KMS-11 (cell line): ENCODE measurements around the gene MROH2A.

Experiments
- H2AFZ ChIP-seq: fragments of 200-600 bp; sonication (generic); 2 replicates; pipeline ENCODE4 v1.6.1; 2016; ENCODE audit warnings: antibody characterized with exemption, mixed run types, low read depth
- H3K27ac ChIP-seq: fragments of 200-600 bp; sonication (generic); 2 replicates; pipeline ENCODE4 v1.6.1; 2016; ENCODE audit warnings: mild to moderate bottlenecking, mixed run types
- H3K27me3 ChIP-seq: fragments of 200-600 bp; sonication (generic); 2 replicates; pipeline ENCODE4 v1.6.1; 2017; ENCODE audit warnings: mild to moderate bottlenecking, low read depth, mixed run types, moderate library complexity; ENCODE audit not compliant: insufficient read depth
- H3K36me3 ChIP-seq: fragments of 200-600 bp; sonication (generic); 2 replicates; pipeline ENCODE4 v1.6.1; 2017; ENCODE audit warnings: mild to moderate bottlenecking, mixed run types; ENCODE audit not compliant: insufficient read depth
- H3K4me1 ChIP-seq: fragments of 200-600 bp; sonication (generic); 2 replicates; pipeline ENCODE4 v1.6.1; 2016; ENCODE audit warnings: mild to moderate bottlenecking, low read depth, mixed run types; ENCODE audit not compliant: poor library complexity, severe bottlenecking
- H3K4me2 ChIP-seq: fragments of 200-600 bp; sonication (generic); 2 replicates; pipeline ENCODE4 v1.7.0; 2016; ENCODE audit warnings: mild to moderate bottlenecking, mixed run types
- H3K4me3 ChIP-seq: fragments of 200-600 bp; sonication (generic); IDR thresholded peaks from 2 replicates; pipeline ENCODE4 v1.6.1; 2017; ENCODE audit warnings: low read depth, low read length, mixed read lengths; ENCODE audit not compliant: insufficient read depth
- H3K79me2 ChIP-seq: fragments of 200-600 bp; sonication (generic); 2 replicates; pipeline ENCODE4 v1.6.1; 2016; ENCODE audit warnings: low read depth, mixed run types; ENCODE audit not compliant: insufficient read depth
- H3K9ac ChIP-seq: fragments of 200-600 bp; sonication (generic); 2 replicates; pipeline ENCODE4 v1.6.1; 2016; ENCODE audit warnings: mild to moderate bottlenecking, mixed run types
- H4K20me1 ChIP-seq: fragments of 200-600 bp; sonication (generic); 2 replicates; pipeline ENCODE4 v1.6.1; 2016; ENCODE audit warnings: mild to moderate bottlenecking, mixed run types; ENCODE audit not compliant: insufficient read depth
- TF ChIP-seq, protein P1 (sequence below): fragments of 200-600 bp; sonication (generic); conservative IDR thresholded peaks from 2 replicates; pipeline ENCODE4 v1.6.1; 2017; ENCODE audit warnings: low read depth, mild to moderate bottlenecking, antibody characterized with exemption, low read length, moderate library complexity, mixed read lengths

MROH2A gene

DNA sequence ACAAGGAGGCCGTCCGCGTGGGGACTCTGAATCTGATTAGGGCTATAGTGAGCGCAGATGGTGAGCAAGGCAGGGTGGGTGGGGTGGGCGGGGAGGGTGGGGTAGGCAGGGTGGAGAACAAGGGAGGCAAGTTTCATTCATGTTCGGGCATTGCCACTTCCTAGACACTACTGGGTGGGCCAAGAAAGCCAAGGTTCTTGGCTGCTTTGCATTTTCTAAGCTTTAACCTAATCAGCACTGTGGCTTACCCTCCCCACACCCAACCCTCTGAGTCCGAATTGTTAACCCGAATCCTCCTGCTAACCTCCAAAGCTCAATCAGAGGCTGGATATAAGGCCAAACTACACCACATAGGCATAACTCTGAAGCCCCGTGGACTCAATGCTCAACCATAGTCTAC, 18.1 kb downstream of the MROH2A start:
- TF ChIP-seq, protein P1, sequence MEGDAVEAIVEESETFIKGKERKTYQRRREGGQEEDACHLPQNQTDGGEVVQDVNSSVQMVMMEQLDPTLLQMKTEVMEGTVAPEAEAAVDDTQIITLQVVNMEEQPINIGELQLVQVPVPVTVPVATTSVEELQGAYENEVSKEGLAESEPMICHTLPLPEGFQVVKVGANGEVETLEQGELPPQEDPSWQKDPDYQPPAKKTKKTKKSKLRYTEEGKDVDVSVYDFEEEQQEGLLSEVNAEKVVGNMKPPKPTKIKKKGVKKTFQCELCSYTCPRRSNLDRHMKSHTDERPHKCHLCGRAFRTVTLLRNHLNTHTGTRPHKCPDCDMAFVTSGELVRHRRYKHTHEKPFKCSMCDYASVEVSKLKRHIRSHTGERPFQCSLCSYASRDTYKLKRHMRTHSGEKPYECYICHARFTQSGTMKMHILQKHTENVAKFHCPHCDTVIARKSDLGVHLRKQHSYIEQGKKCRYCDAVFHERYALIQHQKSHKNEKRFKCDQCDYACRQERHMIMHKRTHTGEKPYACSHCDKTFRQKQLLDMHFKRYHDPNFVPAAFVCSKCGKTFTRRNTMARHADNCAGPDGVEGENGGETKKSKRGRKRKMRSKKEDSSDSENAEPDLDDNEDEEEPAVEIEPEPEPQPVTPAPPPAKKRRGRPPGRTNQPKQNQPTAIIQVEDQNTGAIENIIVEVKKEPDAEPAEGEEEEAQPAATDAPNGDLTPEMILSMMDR: no peak
- Histone ChIP-seq H3K27ac (no peak overlapping the region), H4K20me1 (no peaks in the 10 kb centered on the region)

DNA sequence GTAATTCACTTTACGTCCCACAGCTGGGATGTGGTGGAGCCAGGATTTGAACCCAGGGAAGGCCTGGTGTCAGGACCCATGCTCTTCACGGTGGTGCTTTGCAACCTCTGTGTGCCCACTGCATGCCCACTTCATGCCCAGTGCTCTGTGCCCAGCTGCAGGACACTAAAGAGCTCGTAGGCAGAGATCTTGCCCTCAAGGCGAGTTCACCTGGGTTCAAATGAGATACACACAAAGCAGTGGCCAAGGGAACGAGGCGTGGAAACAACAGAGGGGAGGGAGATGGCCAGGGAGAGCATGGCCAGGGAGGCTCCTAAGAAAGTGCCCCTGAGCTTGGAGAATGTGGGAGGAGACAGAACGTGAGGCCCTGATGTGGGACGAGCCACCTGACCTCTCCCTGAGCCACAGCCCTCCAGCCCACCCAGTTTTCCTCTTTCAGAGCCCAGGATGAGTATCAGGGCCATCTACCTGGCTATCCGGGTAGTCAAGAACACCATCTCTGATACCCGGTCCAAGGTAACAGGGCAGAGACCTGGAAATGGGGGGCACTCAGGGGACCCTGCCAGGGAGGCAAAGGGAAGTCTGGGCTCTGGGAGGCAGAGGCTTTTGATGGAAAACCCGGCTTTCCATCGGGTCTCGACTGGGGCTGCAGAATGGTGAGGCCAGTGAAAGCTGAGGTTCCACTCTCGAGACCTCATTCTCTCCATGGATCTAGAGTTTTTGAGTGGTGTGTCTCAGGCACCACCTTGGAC, 20.4 kb downstream of the MROH2A start:
- no peak overlapping the region for H3K4me2 ChIP-seq
- H3K36me3 ChIP-seq: no peaks in the 10 kb centered on the region
- H3K4me3 ChIP-seq: no peak overlapping the region
- H3K4me1 ChIP-seq: no peaks in the 10 kb centered on the region
- no peak overlapping the region for H3K9ac ChIP-seq
- H3K27ac ChIP-seq: no peak overlapping the region
- H3K79me2 ChIP-seq: no peaks in the 10 kb centered on the region
- H3K27me3 ChIP-seq: no peaks in the 10 kb centered on the region
- no peaks in the 10 kb centered on the region for H4K20me1 ChIP-seq
- H2AFZ ChIP-seq: no peak overlapping the region
- TF ChIP-seq, protein P1: no peak

More for the DNA sequence above, 18.1 kb downstream of the MROH2A start:
- Histone ChIP-seq H3K36me3 (no peaks in the 10 kb centered on the region), H3K27me3 (no peaks in the 10 kb centered on the region), H3K9ac (no peak overlapping the region), H2AFZ (no peak overlapping the region), H3K79me2 (no peaks in the 10 kb centered on the region), H3K4me1 (no peaks in the 10 kb centered on the region), H3K4me3 (no peak overlapping the region), H3K4me2 (no peak overlapping the region)

DNA sequence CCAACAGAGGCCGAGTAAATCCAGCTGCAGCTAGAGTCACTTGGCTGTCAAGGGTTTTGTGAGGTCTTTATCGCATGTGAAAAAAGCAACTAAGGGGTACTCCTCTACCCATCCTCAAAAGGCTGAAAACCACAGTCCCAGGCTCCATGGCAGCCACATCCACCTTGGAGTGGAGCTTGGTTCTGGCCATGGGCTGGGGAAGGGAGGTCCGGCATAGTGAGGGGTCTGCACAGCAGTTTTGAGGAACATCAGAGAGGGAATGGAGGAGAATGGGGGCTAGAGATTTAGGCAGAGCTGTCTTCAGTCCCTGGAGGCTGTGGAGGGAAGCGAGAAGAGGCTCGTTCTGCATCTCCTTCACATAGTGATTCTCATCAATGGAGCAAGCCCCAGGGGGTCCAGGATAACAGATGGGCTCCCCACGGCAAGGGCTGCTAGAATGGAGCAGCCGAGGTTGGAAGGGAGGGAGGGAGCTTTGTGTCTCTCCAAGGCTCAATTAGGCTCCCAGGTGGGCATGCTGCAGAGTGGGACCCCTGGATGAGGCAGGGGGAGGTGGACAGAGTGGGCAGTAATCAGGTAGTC, 21.0 kb downstream of the MROH2A start:
- TF ChIP-seq, protein P1: no peak
- Histone ChIP-seq H3K9ac (no peak overlapping the region), H2AFZ (no peak overlapping the region)

DNA sequence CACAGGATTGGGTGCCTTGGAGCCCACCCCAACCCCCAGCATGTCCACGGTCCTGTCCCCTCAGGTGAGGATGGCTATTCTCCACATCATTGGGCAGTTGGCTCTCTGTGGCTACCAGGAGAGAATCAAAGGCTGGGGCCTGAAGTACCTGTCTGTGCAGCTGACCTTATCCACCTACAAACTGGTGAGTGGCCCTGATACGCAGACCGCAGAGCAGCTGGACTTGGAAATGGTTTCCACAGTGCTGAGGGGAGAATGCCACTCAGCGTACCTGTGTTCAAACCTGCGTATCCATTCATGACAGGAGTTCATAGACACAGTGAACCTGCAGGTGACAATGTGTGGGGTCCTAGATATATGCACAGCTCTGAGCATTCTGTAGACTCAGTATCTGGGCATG, 21.6 kb downstream of the MROH2A start:
- TF ChIP-seq, protein P1: no peak
- Histone ChIP-seq H3K4me2 (no peak overlapping the region), H2AFZ (no peak overlapping the region), H3K9ac (no peak overlapping the region), H3K36me3 (no peaks in the 10 kb centered on the region), H3K27ac (no peak overlapping the region), H3K4me3 (no peak overlapping the region), H3K79me2 (no peaks in the 10 kb centered on the region), H3K27me3 (no peaks in the 10 kb centered on the region), H4K20me1 (no peaks in the 10 kb centered on the region), H3K4me1 (no peaks in the 10 kb centered on the region)

More for the DNA sequence above, 21.0 kb downstream of the MROH2A start:
- no peaks in the 10 kb centered on the region for H3K79me2 ChIP-seq
- no peaks in the 10 kb centered on the region for H4K20me1 ChIP-seq
- H3K36me3 ChIP-seq: no peaks in the 10 kb centered on the region
- H3K4me1 ChIP-seq: no peaks in the 10 kb centered on the region
- H3K27me3 ChIP-seq: no peaks in the 10 kb centered on the region
- no peak overlapping the region for H3K4me3 ChIP-seq
- no peak overlapping the region for H3K4me2 ChIP-seq
- no peak overlapping the region for H3K27ac ChIP-seq
